Measurements from ENCODE around the gene ICAM5.

Gene ICAM5

GRCh38 chr19:10288662-10289166, 1.0 kb upstream of the ICAM5 start:
- CTCF ChIA-PET, result interaction anchor here (1.0 to 2.4 kb wide), 9 partner anchors 9 to 358 kb away, joined by 3 to 22 read pairs (median 4); partner anchors contain the start of gene ICAM1
- POLR2A ChIA-PET, result interaction anchor here (0.7 to 2.3 kb wide), 10 partner anchors 12 to 45 kb away, joined by 3 to 15 read pairs (median 4); partner anchors contain the start of genes ICAM1 and RAVER1
- TF ChIP-seq CTCF (IDR thresholded peaks at IDR 0.05; ENCODE audit: insufficient read depth, low read length, missing control alignments), result no peak
- no peak for DNase-seq (ENCODE audit: low read depth, low spot score)
- peak overlapping the region; percentile 60 for H3K4me3 ChIP-seq (ENCODE audit: low read depth, low read length)

- ChIA-PET POLR2A (interaction anchor here (0.5 to 2.3 kb wide), 14 partner anchors 9 to 124 kb away, joined by 3 to 15 read pairs (median 4); partner anchors contain the start of genes ICAM1 and RAVER1), CTCF (interaction anchor here (0.6 to 2.4 kb wide), 9 partner anchors 9 to 134 kb away, joined by 3 to 22 read pairs (median 4); partner anchors contain the start of gene ICAM1)
- peak overlapping the region; percentile 60 for H3K4me3 ChIP-seq (ENCODE audit: low read depth, low read length)
- no peak for TF ChIP-seq CTCF (IDR thresholded peaks at IDR 0.05; ENCODE audit: insufficient read depth, low read length, missing control alignments)
- no peak for DNase-seq (ENCODE audit: low read depth, low spot score)
These were observed 451 bp upstream of the ICAM5 start for GRCh38 chr19:10289167-10289835.

- TF ChIP-seq CTCF (IDR thresholded peaks at IDR 0.05; ENCODE audit: insufficient read depth, low read length, missing control alignments), result no peak
- ChIA-PET CTCF (interaction anchor here (1.2 to 2.4 kb wide), 5 partner anchors 10 to 31 kb away, joined by 3 to 22 read pairs (median 6); partner anchors contain the start of gene ICAM1), POLR2A (interaction anchor here (0.5 to 2.3 kb wide), 8 partner anchors 8 to 197 kb away, joined by 3 to 15 read pairs (median 5); partner anchors contain the start of genes RAVER1 and TYK2)
- peak overlapping the region; percentile 60 for H3K4me3 ChIP-seq (ENCODE audit: low read depth, low read length)
- no peak for DNase-seq (ENCODE audit: low read depth, low spot score)
These were observed 664 bp downstream of the ICAM5 start for GRCh38 chr19:10290357-10290875.

- ChIA-PET POLR2A (interaction anchor here (0.5 to 2.1 kb wide), 8 partner anchors 14 to 197 kb away, joined by 3 to 10 read pairs (median 4); partner anchors contain the start of genes CDC37, RAVER1 and TYK2), CTCF (interaction anchor here (0.7 to 1.7 kb wide), 6 partner anchors 14 to 41 kb away, joined by 3 to 9 read pairs (median 4); no protein-coding TSS in a partner anchor)
- DNase-seq (ENCODE audit: low read depth, low spot score), result no peak
- peak overlapping the region; percentile 60 for H3K4me3 ChIP-seq (ENCODE audit: low read depth, low read length)
- TF ChIP-seq CTCF (IDR thresholded peaks at IDR 0.05; ENCODE audit: insufficient read depth, low read length, missing control alignments), result no peak
These were observed 1.3 kb downstream of the ICAM5 start for GRCh38 chr19:10290876-10291553.

GRCh38 chr19:10291554-10292205, 1.9 kb downstream of the ICAM5 start:
- H3K4me3 ChIP-seq (ENCODE audit: low read depth, low read length), result peak overlapping the region; percentile 60
- ChIA-PET CTCF (interaction anchor here (0.7 to 1.7 kb wide), 7 partner anchors 14 to 97 kb away, joined by 3 to 9 read pairs (median 5); no protein-coding TSS in a partner anchor), POLR2A (interaction anchor here (0.5 to 2.1 kb wide), 7 partner anchors 14 to 112 kb away, joined by 3 to 10 read pairs (median 4); partner anchors contain the start of genes CDC37, RAVER1 and TYK2)
- no peak for TF ChIP-seq CTCF (IDR thresholded peaks at IDR 0.05; ENCODE audit: insufficient read depth, low read length, missing control alignments)
- no peak for DNase-seq (ENCODE audit: low read depth, low spot score)
